ENCODE data around the gene ARHGAP22.

GRCh38 chr10:48547061-48547895 lies 57.6 kb downstream of the ARHGAP22 start:
- TF ChIP-seq POLR2AphosphoS5 (IDR thresholded peaks at IDR 0.05; ENCODE audit: low read depth, low read length) (no peak), POLR2A (IDR thresholded peaks at IDR 0.05; ENCODE audit: low read depth, low read length) (no peak)
